Lower lobe of right lung (tissue), 2 donors: Measurements from ENCODE around the gene SRP19. TPM values are rescaled to one million over a fixed set of nuclear protein-coding genes. Genes with fewer than 3 reads are reported as not detected.
"Not testable (repeated sequence)": the region's sequence is repeated elsewhere in the genome, so short reads cannot be mapped to it uniquely, and the experiment has no call there.

Experiments used
- ATAC-seq, 2 donors: fragments of 200-7000 bp; cut with Tn5 transposase; one replicate each; pipeline ENCODE4 v1.9.1; 2020 to 2022; ENCODE audit warnings: mild to moderate bottlenecking in 2 of 2, moderate library complexity in 2 of 2
- DNase-seq: peaks from one replicate; pipeline ENCODE4 v3.0.0-alpha.2; 2020
- H3K27ac ChIP-seq: fragments of 200-600 bp; one replicate; pipeline ENCODE4 v1.8.0; 2022
- H3K27me3 ChIP-seq: fragments of 200-600 bp; one replicate; pipeline ENCODE4 v1.8.0; 2022; ENCODE audit warnings: low read depth
- H3K36me3 ChIP-seq: fragments of 200-600 bp; one replicate; pipeline ENCODE4 v1.8.0; 2022; ENCODE audit warnings: mild to moderate bottlenecking
- H3K4me1 ChIP-seq: fragments of 200-600 bp; one replicate; pipeline ENCODE4 v1.8.0; 2022
- H3K4me3 ChIP-seq: fragments of 200-600 bp; one replicate; pipeline ENCODE4 v1.8.0; 2022; ENCODE audit warnings: mild to moderate bottlenecking
- H3K9me3 ChIP-seq: fragments of 200-600 bp; one replicate; pipeline ENCODE4 v1.8.0; 2022
- CTCF ChIP-seq: fragments of 200-600 bp; IDR thresholded peaks from one replicate; pipeline ENCODE4 v1.8.0; 2022; ENCODE audit warnings: antibody characterized with exemption, mild to moderate bottlenecking
- intact Hi-C: fragments of 100-400 bp; cut with DNase I; formaldehyde crosslinking; loops from one replicate; pipeline ENCODE4 v1.11.0; 2022
- total RNA-seq: library from RNA; stranded (reverse); fragmentation: NEBNext Ultra II Directional; extraction: Animal tissue kit (Norgen Biotek cat#: 25700); gene quantifications from one replicate; pipeline ENCODE4 v1.2.1, GENCODE V29; 2021
- donor health status: DM: no; HTN: yes; CAD: no; lungs with severe emphysema.

SRP19 gene
- total RNA-seq, 1 donor from 2014 or later, result 29.5 TPM

GRCh38 chr5:112895682-112896081 lies 34.6 kb downstream of the SRP19 start:
- Histone ChIP-seq H3K4me1 (no peaks in the 10 kb centered on the region), H3K9me3 (no peaks in the 10 kb centered on the region), H3K27ac (no peak overlapping the region), H3K36me3 (peaks cover 82% of the 10 kb centered on the region), H3K27me3 (no peaks in the 10 kb centered on the region), H3K4me3 (no peak overlapping the region)
- no peak for TF ChIP-seq CTCF
- ATAC-seq (no peak), DNase-seq (no peak)
- intact Hi-C loops, result no loop called here

GRCh38 chr5:112902561-112902960 lies 41.5 kb downstream of the SRP19 start:
- no peaks in the 10 kb centered on the region for H3K9me3 ChIP-seq
- H3K27me3 ChIP-seq, result no peaks in the 10 kb centered on the region
- no peak for DNase-seq
- peaks cover 6% of the 10 kb centered on the region for H3K4me1 ChIP-seq
- peaks cover 65% of the 10 kb centered on the region for H3K36me3 ChIP-seq
- no peak for ATAC-seq
- no peak overlapping the region for H3K27ac ChIP-seq
- no peak for TF ChIP-seq CTCF
- H3K4me3 ChIP-seq, result no peak overlapping the region
- intact Hi-C loops, result no loop called here

- ATAC-seq, H3K27me3 ChIP-seq, H3K27ac ChIP-seq, H3K4me3 ChIP-seq, H3K4me1 ChIP-seq, H3K9me3 ChIP-seq, intact Hi-C loops, DNase-seq: not testable (repeated sequence)
- peaks cover 54% of the 10 kb centered on the region for H3K36me3 ChIP-seq
These were observed 43.9 kb downstream of the SRP19 start for GRCh38 chr5:112904996-112905395.

GRCh38 chr5:112906637-112907036 lies 45.5 kb downstream of the SRP19 start:
- intact Hi-C loops, result no loop called here
- no peak for DNase-seq
- Histone ChIP-seq H3K27ac (no peak overlapping the region), H3K27me3 (no peaks in the 10 kb centered on the region), H3K4me1 (peaks cover 6% of the 10 kb centered on the region), H3K9me3 (no peaks in the 10 kb centered on the region), H3K36me3 (peaks cover 52% of the 10 kb centered on the region), H3K4me3 (no peak overlapping the region)
- ATAC-seq, result no peak
- no peak for TF ChIP-seq CTCF

GRCh38 chr5:112907166-112907631 lies 46.1 kb downstream of the SRP19 start:
- Histone ChIP-seq H3K27me3 (no peaks in the 10 kb centered on the region), H3K9me3 (no peaks in the 10 kb centered on the region), H3K27ac (no peak overlapping the region), H3K4me3 (no peak overlapping the region), H3K4me1 (peaks cover 6% of the 10 kb centered on the region), H3K36me3 (peaks cover 46% of the 10 kb centered on the region)
- DNase-seq (no peak), ATAC-seq (no peak)
- no peak for TF ChIP-seq CTCF
- intact Hi-C loops, result no loop called here

- peaks cover 43% of the 10 kb centered on the region for H3K36me3 ChIP-seq
- no peak for ATAC-seq
- peaks cover 6% of the 10 kb centered on the region for H3K4me1 ChIP-seq
- TF ChIP-seq CTCF, result no peak
- no peak for DNase-seq
- no peak overlapping the region for H3K27ac ChIP-seq
- H3K9me3 ChIP-seq, result no peaks in the 10 kb centered on the region
- H3K4me3 ChIP-seq, result no peak overlapping the region
- H3K27me3 ChIP-seq, result no peaks in the 10 kb centered on the region
- intact Hi-C loops, result no loop called here
These were observed 47.8 kb downstream of the SRP19 start for GRCh38 chr5:112908854-112909253.
